SH-SY5Y (cell line): ENCODE data around the gene LYZL6.

ENCODE experiments used
- GATA2 ChIP-seq: IDR thresholded peaks from 2 replicates; pipeline ENCODE4 v1.6.1; 2011; ENCODE audit warnings: mild to moderate bottlenecking, low read depth, low read length
- GATA3 ChIP-seq: IDR thresholded peaks from 2 replicates; pipeline ENCODE4 v1.6.1; 2011; ENCODE audit warnings: low read depth, mild to moderate bottlenecking, low read length, moderate library complexity

LYZL6 gene

GRCh38 chr17:35930211-35931065, 13.1 kb downstream of the LYZL6 start, which contains the start of gene RDM1:
Gene RDM1 (minus strand): TSS chr17:35930773. CDS start chr17:35930727, 46 bp downstream.
- no peak for TF ChIP-seq GATA2
- TF ChIP-seq GATA3: no peak

GRCh38 chr17:35927714-35928113, 15.8 kb downstream of the LYZL6 start:
- no peak for TF ChIP-seq GATA3
- TF ChIP-seq GATA2: no peak

GRCh38 chr17:35923609-35924114, 19.9 kb downstream of the LYZL6 start:
- TF ChIP-seq GATA2 (no peak), GATA3 (no peak)

- TF ChIP-seq GATA3 (no peak), GATA2 (no peak)
These were observed 23.3 kb downstream of the LYZL6 start for GRCh38 chr17:35920229-35920628.

- TF ChIP-seq GATA2 (no peak), GATA3 (no peak)
These were observed 24.8 kb downstream of the LYZL6 start for GRCh38 chr17:35918665-35919064.

- TF ChIP-seq GATA2 (no peak), GATA3 (no peak)
These were observed 25.8 kb downstream of the LYZL6 start for GRCh38 chr17:35917519-35918213.

- TF ChIP-seq GATA2 (no peak), GATA3 (no peak)
These were observed 28.2 kb downstream of the LYZL6 start for GRCh38 chr17:35915153-35915964.

- TF ChIP-seq GATA2 (no peak), GATA3 (no peak)
These were observed 29.2 kb downstream of the LYZL6 start for GRCh38 chr17:35914354-35914753.

- TF ChIP-seq GATA3 (no peak), GATA2 (no peak)
These were observed 29.9 kb downstream of the LYZL6 start for GRCh38 chr17:35913609-35914008.

GRCh38 chr17:35912942-35913341, 30.6 kb downstream of the LYZL6 start:
- TF ChIP-seq GATA3 (no peak), GATA2 (no peak)

- no peak for TF ChIP-seq GATA2
- TF ChIP-seq GATA3: no peak
These were observed 31.1 kb downstream of the LYZL6 start for GRCh38 chr17:35912339-35912912.

- TF ChIP-seq GATA2 (no peak), GATA3 (no peak)
These were observed 34.1 kb downstream of the LYZL6 start for GRCh38 chr17:35909408-35909807.

GRCh38 chr17:35907691-35908090, 35.8 kb downstream of the LYZL6 start:
- TF ChIP-seq GATA3 (no peak), GATA2 (no peak)

- TF ChIP-seq GATA3 (no peak), GATA2 (no peak)
These were observed 36.4 kb downstream of the LYZL6 start for GRCh38 chr17:35906926-35907637.
